Activated CD4-positive, CD25-positive, alpha-beta regulatory T cell treated with anti-CD3 and anti-CD28 coated beads, Interleukin-2, amount 50 U/mL, for 24 hours (primary cell): ENCODE measurements around the gene MIER1.

ENCODE experiments used
- ATAC-seq, 2 donors: fragments of 150-1000 bp; cut with Tn5 transposase; one replicate each; pipeline ENCODE4 v1.10.0; 2021; ENCODE audit warnings: mild to moderate bottlenecking in 1 of 2, moderate library complexity in 1 of 2

MIER1 gene

GRCh38 chr1:67001682-67002425 is 77.1 kb downstream of the MIER1 start:
- ATAC-seq, result no peak

GRCh38 chr1:67004176-67004575 is 79.4 kb downstream of the MIER1 start:
- ATAC-seq, result no peak

- no peak for ATAC-seq
Observed at GRCh38 chr1:67005068-67005467, 80.3 kb downstream of the MIER1 start.

GRCh38 chr1:67009792-67010191 is 85.0 kb downstream of the MIER1 start:
- ATAC-seq, result no peak

- peak; percentile 96 to 98 for ATAC-seq
Observed at GRCh38 chr1:67013573-67013972, 88.8 kb downstream of the MIER1 start.

- ATAC-seq, result no peak
Observed at GRCh38 chr1:67018574-67018973, 93.8 kb downstream of the MIER1 start.

- ATAC-seq, result no peak
Observed at GRCh38 chr1:67019121-67019520, 94.3 kb downstream of the MIER1 start.

- no peak for ATAC-seq
Observed at GRCh38 chr1:67019600-67020136, 94.9 kb downstream of the MIER1 start.

GRCh38 chr1:67020304-67020703 is 95.5 kb downstream of the MIER1 start:
- ATAC-seq, result no peak

GRCh38 chr1:67020765-67021164 is 96.0 kb downstream of the MIER1 start:
- no peak for ATAC-seq

- no peak for ATAC-seq
Observed at GRCh38 chr1:67029472-67029871, 104.7 kb downstream of the MIER1 start.

- no peak for ATAC-seq
Observed at GRCh38 chr1:67031121-67031858, 106.5 kb downstream of the MIER1 start.

GRCh38 chr1:67031859-67032247 is 107.1 kb downstream of the MIER1 start:
- no peak for ATAC-seq
